HG02610 (cell line): ENCODE data around the gene PTH.

Experiments
- ATAC-seq: cut with Tn5 transposase; IDR thresholded peaks from one replicate; pipeline ENCODE4 v1.9.1; 2021; ENCODE audit warnings: mild to moderate bottlenecking, moderate library complexity; ENCODE audit not compliant: unreplicated experiment

The PTH gene

DNA sequence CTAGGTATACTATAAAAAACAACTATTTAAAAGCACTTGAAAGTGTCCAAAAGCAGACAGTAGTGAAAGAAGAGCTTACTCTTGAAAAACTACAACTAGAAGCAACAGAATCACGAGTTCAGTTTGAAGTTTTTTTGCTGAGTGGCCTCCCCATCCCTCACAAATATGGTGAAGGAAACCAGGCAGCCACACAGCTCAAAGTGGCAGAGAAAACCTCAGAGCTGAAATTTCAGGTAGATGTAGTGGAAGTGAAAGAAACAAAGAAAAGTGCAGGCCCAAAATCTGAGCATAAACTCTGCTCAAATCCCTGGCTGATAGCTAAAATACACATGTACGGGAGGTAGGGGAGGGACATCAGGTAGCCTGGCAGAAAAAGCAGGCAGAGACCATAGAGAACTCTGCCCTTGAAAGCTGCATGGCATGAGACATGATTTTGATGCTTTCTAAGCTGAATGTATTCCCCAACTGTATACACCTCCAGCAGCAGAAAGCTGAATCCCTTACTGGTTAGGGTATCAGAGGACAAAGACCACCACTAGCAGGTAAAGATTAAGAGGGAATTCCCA, 44.9 kb downstream of the PTH start:
- peak; percentile 54 for ATAC-seq

DNA sequence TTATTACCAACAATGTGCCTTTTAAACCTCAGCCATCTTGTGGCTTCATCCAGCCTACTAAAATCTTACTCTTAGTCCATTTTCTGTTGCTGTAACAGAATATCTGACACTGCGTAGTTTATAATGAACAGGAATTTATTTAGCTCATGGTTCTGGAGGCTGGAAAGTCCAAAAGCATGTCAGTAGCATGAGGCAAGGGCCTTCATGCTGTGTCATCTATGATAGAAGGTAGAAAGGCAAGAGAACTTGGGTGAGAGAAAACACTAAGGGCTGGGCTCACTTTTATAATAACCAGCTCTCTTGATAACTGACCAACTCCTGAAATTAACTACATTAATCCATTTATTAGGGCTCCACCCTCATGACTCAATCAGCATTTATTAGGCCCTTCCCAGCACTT, 46.3 kb downstream of the PTH start:
- no peak for ATAC-seq

DNA sequence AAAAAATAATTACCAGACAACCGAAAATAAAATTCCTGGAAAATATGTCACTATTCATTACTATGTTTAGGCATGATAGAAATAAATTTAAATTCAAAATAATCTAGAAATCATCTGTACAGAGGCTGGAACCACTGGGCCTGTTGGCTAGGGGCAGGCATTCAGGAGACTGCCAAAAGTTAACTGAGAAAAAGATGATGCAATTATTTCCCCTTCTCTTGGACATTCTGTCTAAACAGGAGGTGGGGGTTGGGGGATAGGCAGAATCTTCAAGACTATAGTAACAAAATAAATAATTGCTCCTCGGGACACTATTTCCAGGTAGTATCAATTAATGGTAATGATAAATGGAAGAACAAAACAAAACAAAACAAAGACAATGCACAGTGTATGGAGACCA, 46.9 kb downstream of the PTH start:
- no peak for ATAC-seq

DNA sequence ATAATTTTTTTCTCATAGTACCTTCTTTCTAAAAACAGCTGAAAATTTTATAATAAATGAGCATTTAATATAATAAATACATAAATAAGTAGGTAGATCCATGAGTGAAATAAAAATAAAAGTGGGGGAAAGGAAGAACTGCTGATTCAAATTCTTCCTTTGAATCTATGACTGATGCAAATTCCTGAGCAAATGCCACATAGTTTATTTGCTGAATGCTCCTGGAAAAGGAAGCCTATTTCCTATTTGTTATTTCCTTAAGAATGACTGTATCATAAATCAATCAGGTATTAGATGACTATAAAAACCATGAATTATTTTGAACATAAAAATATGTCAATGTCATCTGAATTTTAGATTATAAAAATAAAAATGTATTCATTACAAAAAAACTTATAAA, 49.4 kb downstream of the PTH start:
- ATAC-seq, result no peak

DNA sequence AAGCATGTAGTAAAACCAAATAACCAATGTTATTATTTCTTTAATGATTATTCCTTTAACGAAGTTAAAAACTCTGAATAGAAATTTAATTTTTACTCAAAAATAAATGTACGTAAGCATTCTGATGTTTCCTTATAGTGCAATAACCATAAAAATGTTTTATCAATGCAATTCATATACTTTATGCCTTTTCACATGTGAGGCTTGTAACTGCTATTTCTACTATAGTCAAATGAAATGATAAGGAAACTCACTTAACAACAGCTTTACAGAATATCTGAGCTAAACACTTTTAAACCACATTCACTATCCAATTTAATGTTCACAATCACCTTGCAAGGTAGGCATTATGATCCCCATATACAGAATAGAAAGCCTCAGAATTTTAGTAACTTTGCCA, 50.2 kb downstream of the PTH start:
- ATAC-seq, result no peak
